Measurements from ENCODE around the gene PRLR.

PRLR gene

GRCh38 chr5:35135239-35135700 lies 95.0 kb downstream of the PRLR start:
- Histone ChIP-seq H3K36me3 (ENCODE audit: insufficient read depth, low read length) (no peaks in the 10 kb centered on the region), H3K27me3 (ENCODE audit: insufficient read depth, low read length, poor library complexity) (peaks cover 23% of the 10 kb centered on the region), H2AFZ (ENCODE audit: low read depth, low read length) (no peak overlapping the region), H3K9ac (ENCODE audit: low read depth, low read length) (no peak overlapping the region), H3K4me3 (ENCODE audit: low read depth in 1 of 2, low read length in 2 of 2) (no peak overlapping the region), H3K9me3 (ENCODE audit: insufficient read depth, low read length, severe bottlenecking) (no peaks in the 10 kb centered on the region), H3K79me2 (ENCODE audit: insufficient read depth, low read length) (no peaks in the 10 kb centered on the region), H3K4me2 (ENCODE audit: insufficient read depth, low read length) (no peak overlapping the region), H3K4me1 (ENCODE audit: insufficient read depth, low read length) (peaks cover 7% of the 10 kb centered on the region; the same call in 1 of the 2 replicates), H3K27ac (ENCODE audit: low read length) (no peak overlapping the region), H4K20me1 (ENCODE audit: insufficient read depth, low read length) (peaks cover 3% of the 10 kb centered on the region; the same call in 1 of the 2 replicates)
- TF ChIP-seq EZH2 (IDR thresholded peaks at IDR 0.05; ENCODE audit: borderline replicate concordance, low read depth, low read length, severe bottlenecking): no peak
- TF ChIP-seq, protein P1, sequence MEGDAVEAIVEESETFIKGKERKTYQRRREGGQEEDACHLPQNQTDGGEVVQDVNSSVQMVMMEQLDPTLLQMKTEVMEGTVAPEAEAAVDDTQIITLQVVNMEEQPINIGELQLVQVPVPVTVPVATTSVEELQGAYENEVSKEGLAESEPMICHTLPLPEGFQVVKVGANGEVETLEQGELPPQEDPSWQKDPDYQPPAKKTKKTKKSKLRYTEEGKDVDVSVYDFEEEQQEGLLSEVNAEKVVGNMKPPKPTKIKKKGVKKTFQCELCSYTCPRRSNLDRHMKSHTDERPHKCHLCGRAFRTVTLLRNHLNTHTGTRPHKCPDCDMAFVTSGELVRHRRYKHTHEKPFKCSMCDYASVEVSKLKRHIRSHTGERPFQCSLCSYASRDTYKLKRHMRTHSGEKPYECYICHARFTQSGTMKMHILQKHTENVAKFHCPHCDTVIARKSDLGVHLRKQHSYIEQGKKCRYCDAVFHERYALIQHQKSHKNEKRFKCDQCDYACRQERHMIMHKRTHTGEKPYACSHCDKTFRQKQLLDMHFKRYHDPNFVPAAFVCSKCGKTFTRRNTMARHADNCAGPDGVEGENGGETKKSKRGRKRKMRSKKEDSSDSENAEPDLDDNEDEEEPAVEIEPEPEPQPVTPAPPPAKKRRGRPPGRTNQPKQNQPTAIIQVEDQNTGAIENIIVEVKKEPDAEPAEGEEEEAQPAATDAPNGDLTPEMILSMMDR (IDR thresholded peaks at IDR 0.05; ENCODE audit: borderline replicate concordance, extremely low read depth, low read length, poor library complexity, severe bottlenecking): no peak
- DNase-seq (no peak), ATAC-seq (ENCODE audit: insufficient read depth, low read depth) (no peak)

GRCh38 chr5:35134278-35135030 lies 95.8 kb downstream of the PRLR start:
- Histone ChIP-seq H4K20me1 (ENCODE audit: insufficient read depth, low read length) (peaks cover 3% of the 10 kb centered on the region), H3K4me1 (ENCODE audit: insufficient read depth, low read length) (peaks cover 13% of the 10 kb centered on the region; the same call in 1 of the 2 replicates), H3K36me3 (ENCODE audit: insufficient read depth, low read length) (no peaks in the 10 kb centered on the region), H2AFZ (ENCODE audit: low read depth, low read length) (no peak overlapping the region), H3K4me3 (ENCODE audit: low read depth in 1 of 2, low read length in 2 of 2) (no peak overlapping the region), H3K9me3 (ENCODE audit: insufficient read depth, low read length, severe bottlenecking) (no peaks in the 10 kb centered on the region), H3K27me3 (ENCODE audit: insufficient read depth, low read length, poor library complexity) (peaks cover 28% of the 10 kb centered on the region), H3K4me2 (ENCODE audit: insufficient read depth, low read length) (no peak overlapping the region), H3K27ac (ENCODE audit: low read length) (no peak overlapping the region), H3K79me2 (ENCODE audit: insufficient read depth, low read length) (no peaks in the 10 kb centered on the region), H3K9ac (ENCODE audit: low read depth, low read length) (no peak overlapping the region)
- ATAC-seq (ENCODE audit: insufficient read depth, low read depth) (no peak), DNase-seq (no peak)
- no peak for TF ChIP-seq EZH2 (IDR thresholded peaks at IDR 0.05; ENCODE audit: borderline replicate concordance, low read depth, low read length, severe bottlenecking)
- TF ChIP-seq, protein P1 (IDR thresholded peaks at IDR 0.05; ENCODE audit: borderline replicate concordance, extremely low read depth, low read length, poor library complexity, severe bottlenecking): no peak

- Histone ChIP-seq H3K27ac (ENCODE audit: low read length) (no peak overlapping the region), H3K27me3 (ENCODE audit: insufficient read depth, low read length, poor library complexity) (peaks cover 36% of the 10 kb centered on the region), H3K9me3 (ENCODE audit: insufficient read depth, low read length, severe bottlenecking) (no peaks in the 10 kb centered on the region), H3K4me2 (ENCODE audit: insufficient read depth, low read length) (no peak overlapping the region), H3K79me2 (ENCODE audit: insufficient read depth, low read length) (no peaks in the 10 kb centered on the region), H4K20me1 (ENCODE audit: insufficient read depth, low read length) (peaks cover 6% of the 10 kb centered on the region), H2AFZ (ENCODE audit: low read depth, low read length) (no peak overlapping the region), H3K4me3 (ENCODE audit: low read depth in 1 of 2, low read length in 2 of 2) (no peak overlapping the region), H3K9ac (ENCODE audit: low read depth, low read length) (no peak overlapping the region), H3K4me1 (ENCODE audit: insufficient read depth, low read length) (peaks cover 13% of the 10 kb centered on the region; the same call in 1 of the 2 replicates), H3K36me3 (ENCODE audit: insufficient read depth, low read length) (no peaks in the 10 kb centered on the region)
- ATAC-seq (ENCODE audit: insufficient read depth, low read depth): no peak
- TF ChIP-seq, protein P1 (IDR thresholded peaks at IDR 0.05; ENCODE audit: borderline replicate concordance, extremely low read depth, low read length, poor library complexity, severe bottlenecking): no peak
- TF ChIP-seq EZH2 (IDR thresholded peaks at IDR 0.05; ENCODE audit: borderline replicate concordance, low read depth, low read length, severe bottlenecking): no peak
- no peak for DNase-seq
These were observed 97.1 kb downstream of the PRLR start for GRCh38 chr5:35133186-35133585.
